Endothelial cell of umbilical vein (primary cell): ENCODE data around the gene KLC3. TPM values are rescaled to one million over a fixed set of nuclear protein-coding genes. Genes with fewer than 3 reads are reported as not detected.

Experiments
- BruUV-seq: library from RNA; stranded (reverse); fragments of 400-500 nt; replicated peaks from 2 replicates; lab custom pipeline; 2021; lab: Mats Ljungman, UMichigan
- CTCF ChIA-PET: fragments of 300-600, 350-600 bp; sonication (Branson Sonifier 250); formaldehyde crosslinking; loops from one replicate; lab custom pipeline; 2021; ENCODE audit warnings: antibody characterized with exemption, inconsistent platforms; lab: Charles Lee
- POLR2A ChIA-PET: fragments of 300-600, 350-600 bp; sonication (Branson Sonifier 250); formaldehyde crosslinking; loops from one replicate; lab custom pipeline; 2021; ENCODE audit warnings: antibody characterized with exemption, inconsistent platforms; lab: Charles Lee
- DNase-seq: peaks from one replicate; pipeline ENCODE4 v3.0.0-alpha.2; 2011; ENCODE audit warnings: low read depth, low spot score
- FAIRE-seq: peaks from 2 replicates; lab custom pipeline; 2011; peaks lifted over from hg19 to GRCh38; lab: Jason Lieb, UNC
- H2AFZ ChIP-seq: 2 replicates; pipeline ENCODE4 v1.6.0; 2012; ENCODE audit warnings: low read depth, low read length, control low read depth, inconsistent platforms
- H3K27ac ChIP-seq: 2 replicates; pipeline ENCODE4 v1.5.1; 2011; ENCODE audit warnings: low read depth, mild to moderate bottlenecking, control low read depth, low read length, moderate library complexity; ENCODE audit not compliant: insufficient read depth
- H3K27me3 ChIP-seq, 2 experiments: 2 replicates each; pipeline versions ENCODE4 v1.6.0 to v1.6.1; 2011; ENCODE audit warnings: low read length in 2 of 2, mixed read lengths in 1 of 2; ENCODE audit not compliant: control insufficient read depth in 2 of 2, insufficient read depth in 2 of 2
- H3K36me3 ChIP-seq, 2 experiments: 2 replicates in 1 of 2; 3 replicates in 1 of 2; pipeline ENCODE4 v1.5.1; 2011; ENCODE audit warnings: low read length in 2 of 2, mild to moderate bottlenecking in 1 of 2, moderate library complexity in 1 of 2; ENCODE audit not compliant: control insufficient read depth in 2 of 2, insufficient read depth in 2 of 2; ENCODE audit errors: extremely low read depth in 1 of 2
- H3K4me1 ChIP-seq: 3 replicates; pipeline ENCODE4 v1.5.1; 2011; ENCODE audit warnings: mild to moderate bottlenecking, low read length; ENCODE audit not compliant: control insufficient read depth, insufficient read depth; ENCODE audit errors: extremely low read depth
- H3K4me2 ChIP-seq: 2 replicates; pipeline ENCODE4 v1.6.1; 2011; ENCODE audit warnings: low read length, control low read depth, mixed read lengths; ENCODE audit not compliant: insufficient read depth
- H3K4me3 ChIP-seq, 3 experiments: fragments of 200-600 bp in 1 of 3; sonication (generic), shearing (Covaris generic) in 1 of 3; replicated peaks in 1 of 3; 2 replicates each; pipeline ENCODE4 v1.5.1; 2011 to 2016; ENCODE audit warnings: control low read depth in 3 of 3, low read length in 3 of 3, mild to moderate bottlenecking in 2 of 3, inconsistent platforms in 1 of 3, low read depth in 1 of 3, moderate library complexity in 1 of 3; ENCODE audit not compliant: insufficient read depth in 1 of 3
- H3K79me2 ChIP-seq: 2 replicates; pipeline ENCODE4 v1.6.0; 2012; ENCODE audit warnings: low read length, inconsistent platforms; ENCODE audit not compliant: control insufficient read depth, insufficient read depth
- H3K9ac ChIP-seq: replicated peaks from 2 replicates; pipeline ENCODE3; 2011; ENCODE audit warnings: low read length, control low read depth; ENCODE audit not compliant: insufficient read depth; ENCODE audit errors: extremely low read depth
- H3K9me1 ChIP-seq: replicated peaks from 3 replicates; pipeline ENCODE4 v1.6.0; 2011; ENCODE audit warnings: mild to moderate bottlenecking, low read length; ENCODE audit not compliant: control insufficient read depth, insufficient read depth; ENCODE audit errors: extremely low read depth
- H3K9me3 ChIP-seq: replicated peaks from 2 replicates; pipeline ENCODE4 v1.5.1; 2012; ENCODE audit warnings: low read length, inconsistent platforms; ENCODE audit not compliant: control insufficient read depth, insufficient read depth
- H4K20me1 ChIP-seq: replicated peaks from 2 replicates; pipeline ENCODE3; 2011; ENCODE audit warnings: mild to moderate bottlenecking, low read length; ENCODE audit not compliant: control insufficient read depth, insufficient read depth; ENCODE audit errors: extremely low read depth
- EZH2 ChIP-seq: IDR thresholded peaks from 2 replicates; pipeline ENCODE4 v1.6.1; 2012; ENCODE audit warnings: borderline replicate concordance, low read depth, mild to moderate bottlenecking, moderate library complexity, low read length, inconsistent platforms; ENCODE audit not compliant: severe bottlenecking
- FOS ChIP-seq: IDR thresholded peaks from 2 replicates; pipeline ENCODE4 v1.6.1; 2011; ENCODE audit warnings: mild to moderate bottlenecking, low read length, moderate library complexity, borderline replicate concordance; ENCODE audit not compliant: insufficient read depth
- GATA2 ChIP-seq: IDR thresholded peaks from 2 replicates; pipeline ENCODE4 v1.7.0; 2011; ENCODE audit warnings: low read depth, mild to moderate bottlenecking, moderate library complexity, mixed read lengths, low read length; ENCODE audit not compliant: insufficient read length, insufficient read depth
- JUN ChIP-seq: IDR thresholded peaks from 2 replicates; pipeline ENCODE4 v1.6.1; 2011; ENCODE audit warnings: borderline replicate concordance, low read depth; ENCODE audit not compliant: insufficient read length, insufficient read depth
- MYC ChIP-seq: IDR thresholded peaks from one replicate; pipeline ENCODE4 v1.6.1; 2011; ENCODE audit warnings: mild to moderate bottlenecking, low read depth, low read length
- POLR2A ChIP-seq: IDR thresholded peaks from 2 replicates; pipeline ENCODE4 v1.6.1; 2012; ENCODE audit warnings: low read depth, mild to moderate bottlenecking, control low read depth, low read length
- POLR2AphosphoS5 ChIP-seq: IDR thresholded peaks from 2 replicates; pipeline ENCODE4 v1.6.1; 2012; ENCODE audit warnings: low read depth, mild to moderate bottlenecking, control low read depth, low read length, moderate library complexity; ENCODE audit not compliant: insufficient read depth
- dilution Hi-C: fragments of 300-500 bp; cut with MboI; formaldehyde crosslinking; loops from one replicate; pipeline ENCODE4 v1.15.0; 2019; ENCODE audit warnings: low sequenced_read_pairs; ENCODE audit not compliant: extremely low pct_ligation_motif_present
- intact Hi-C: fragments of 100-400 bp; cut with micrococcal nuclease; formaldehyde crosslinking; loops from one replicate; pipeline ENCODE4 v1.10.0; 2022
- polyA plus RNA-seq, 4 experiments: library from polyadenylated mRNA; depleted of rRNA in 3 of 4; stranded (reverse) in 3 of 4; unstranded in 1 of 4; fragments of >200 nt; gene quantifications; 2 replicates each; pipeline versions ENCODE4 v1.2.1 to v1.2.3, GENCODE V29; 2011 to 2012; ENCODE audit warnings: missing spikeins in 1 of 4
- total RNA-seq: library from RNA; stranded (reverse); gene quantifications from 2 replicates; pipeline ENCODE4 v1.2.3, GENCODE V29; 2021
- TF ChIP-seq, protein P1 (sequence below): IDR thresholded peaks from 2 replicates; pipeline ENCODE4 v1.6.1; 2011; ENCODE audit not compliant: insufficient read depth, insufficient read length
- TF ChIP-seq, protein P2 (sequence below), 2 donors: IDR thresholded peaks; 1 replicate in 1 of 2; 2 replicates in 1 of 2; pipeline ENCODE4 v1.5.1; 2011; ENCODE audit warnings: low read length in 2 of 2, mild to moderate bottlenecking in 2 of 2, moderate library complexity in 2 of 2, control low read depth in 1 of 2, inconsistent platforms in 1 of 2, low read depth in 1 of 2; ENCODE audit not compliant: insufficient read depth in 1 of 2; ENCODE audit errors: extremely low read depth in 1 of 2

The KLC3 gene
- total and polyA plus RNA-seq, 2 donors (not counting 3 experiments of a cell fraction or from before 2014, with no cell fraction given), result not detected

DNA sequence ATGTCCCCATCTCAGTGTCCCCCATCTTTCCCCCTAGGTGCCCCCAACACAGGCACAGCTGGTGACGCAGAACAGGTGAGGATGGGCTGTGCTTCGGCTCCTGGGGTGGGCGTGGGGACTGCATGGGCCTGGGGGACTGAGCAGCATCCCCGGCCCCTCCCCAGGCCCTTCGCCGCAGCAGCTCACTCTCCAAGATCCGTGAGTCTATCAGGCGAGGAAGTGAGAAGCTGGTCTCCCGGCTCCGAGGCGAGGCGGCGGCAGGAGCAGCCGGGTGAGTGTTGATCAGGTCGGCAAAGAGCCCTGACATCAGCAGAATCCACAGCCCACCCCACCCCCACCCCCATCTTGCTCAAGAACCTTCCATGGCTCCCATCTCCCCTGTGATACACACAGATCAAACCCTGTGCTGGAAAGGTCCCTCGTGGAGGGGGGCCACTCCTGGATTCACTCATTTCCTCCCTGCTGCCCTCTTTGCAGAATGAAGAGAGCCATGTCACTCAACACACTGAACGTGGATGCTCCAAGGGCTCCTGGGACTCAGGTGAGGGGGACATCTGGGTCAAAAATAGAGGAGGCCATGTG, 10.0 kb downstream of the KLC3 start:
- Histone ChIP-seq H3K4me1 (no peaks in the 10 kb centered on the region), H3K79me2 (no peaks in the 10 kb centered on the region), H3K4me2 (no peak overlapping the region), H3K9me3 (no peaks in the 10 kb centered on the region), H3K9ac (no peak overlapping the region), H2AFZ (no peak overlapping the region), H3K27me3 (no peaks in the 10 kb centered on the region), H3K9me1 (no peaks in the 10 kb centered on the region), H3K4me3 (no peak overlapping the region), H3K27ac (no peak overlapping the region), H4K20me1 (no peaks in the 10 kb centered on the region), H3K36me3 (peaks cover 6 to 36% of the 10 kb centered on the region in 2 experiments)
- dilution Hi-C loops, result no loop called here
- intact Hi-C loops, result no loop called here
- ChIA-PET CTCF (interaction anchor here (0.8 kb wide), 1 partner anchor 150 kb away, joined by 3 read pairs; no protein-coding TSS in a partner anchor), POLR2A (interaction anchor here (0.6 kb wide), 1 partner anchor 90 kb away, joined by 4 read pairs; no protein-coding TSS in a partner anchor)
- FAIRE-seq, result no peak
- no TSS peak for BruUV-seq
- TF ChIP-seq FOS (no peak), EZH2 (no peak), JUN (no peak), GATA2 (no peak), POLR2AphosphoS5 (no peak), MYC (no peak)
- DNase-seq, result no peak

DNA sequence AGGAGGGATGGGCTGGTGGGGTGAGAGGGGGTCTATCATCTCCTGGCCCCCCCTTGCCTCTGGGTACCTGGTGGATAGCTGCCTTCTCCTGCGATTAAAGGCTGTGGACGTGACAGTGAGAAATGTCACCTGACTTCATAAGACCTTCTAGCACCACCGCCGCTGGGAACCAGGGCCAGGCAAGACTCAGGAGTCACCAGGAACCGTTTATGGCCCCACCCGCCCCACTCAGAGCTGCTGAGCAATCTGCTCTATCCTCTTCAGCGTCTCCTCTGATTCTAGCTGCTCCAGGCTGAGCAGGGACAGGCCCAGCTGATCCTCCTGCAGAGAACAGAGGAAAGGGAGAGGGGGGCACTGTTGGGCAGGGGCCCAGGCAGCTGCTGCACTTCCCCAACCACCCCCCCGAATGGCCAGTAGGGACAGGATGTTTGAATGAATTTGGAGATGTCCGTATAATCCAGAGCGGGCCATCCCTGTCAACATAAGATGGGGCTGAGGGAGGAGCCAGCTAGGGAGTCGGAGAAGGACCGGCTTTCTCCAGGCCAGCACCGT, 10.9 kb downstream of the KLC3 start:
- no peaks in the 10 kb centered on the region for H3K4me1 ChIP-seq
- H3K4me2 ChIP-seq, result no peak overlapping the region
- no peak overlapping the region for H3K4me3 ChIP-seq
- H3K9me3 ChIP-seq, result no peaks in the 10 kb centered on the region
- no peak overlapping the region for H3K9ac ChIP-seq
- no TSS peak for BruUV-seq
- no peak overlapping the region for H2AFZ ChIP-seq
- ChIA-PET CTCF (interaction anchor here (1.4 kb wide), 1 partner anchor 151 kb away, joined by 4 read pairs; no protein-coding TSS in a partner anchor), POLR2A (no interaction called here)
- no peaks in the 10 kb centered on the region for H3K9me1 ChIP-seq
- intact Hi-C loops, result no loop called here
- FAIRE-seq (no peak), DNase-seq (no peak)
- dilution Hi-C loops, result no loop called here
- H3K27ac ChIP-seq, result no peak overlapping the region
- H3K36me3 ChIP-seq, result peaks cover 7 to 36% of the 10 kb centered on the region in 2 experiments
- no peaks in the 10 kb centered on the region for H4K20me1 ChIP-seq
- TF ChIP-seq JUN (no peak), POLR2AphosphoS5 (no peak), EZH2 (no peak), POLR2A (no peak), GATA2 (no peak), FOS (no peak), MYC (no peak)
- TF ChIP-seq, protein P1, sequence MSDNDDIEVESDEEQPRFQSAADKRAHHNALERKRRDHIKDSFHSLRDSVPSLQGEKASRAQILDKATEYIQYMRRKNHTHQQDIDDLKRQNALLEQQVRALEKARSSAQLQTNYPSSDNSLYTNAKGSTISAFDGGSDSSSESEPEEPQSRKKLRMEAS, result no peak
- TF ChIP-seq, protein P2, sequence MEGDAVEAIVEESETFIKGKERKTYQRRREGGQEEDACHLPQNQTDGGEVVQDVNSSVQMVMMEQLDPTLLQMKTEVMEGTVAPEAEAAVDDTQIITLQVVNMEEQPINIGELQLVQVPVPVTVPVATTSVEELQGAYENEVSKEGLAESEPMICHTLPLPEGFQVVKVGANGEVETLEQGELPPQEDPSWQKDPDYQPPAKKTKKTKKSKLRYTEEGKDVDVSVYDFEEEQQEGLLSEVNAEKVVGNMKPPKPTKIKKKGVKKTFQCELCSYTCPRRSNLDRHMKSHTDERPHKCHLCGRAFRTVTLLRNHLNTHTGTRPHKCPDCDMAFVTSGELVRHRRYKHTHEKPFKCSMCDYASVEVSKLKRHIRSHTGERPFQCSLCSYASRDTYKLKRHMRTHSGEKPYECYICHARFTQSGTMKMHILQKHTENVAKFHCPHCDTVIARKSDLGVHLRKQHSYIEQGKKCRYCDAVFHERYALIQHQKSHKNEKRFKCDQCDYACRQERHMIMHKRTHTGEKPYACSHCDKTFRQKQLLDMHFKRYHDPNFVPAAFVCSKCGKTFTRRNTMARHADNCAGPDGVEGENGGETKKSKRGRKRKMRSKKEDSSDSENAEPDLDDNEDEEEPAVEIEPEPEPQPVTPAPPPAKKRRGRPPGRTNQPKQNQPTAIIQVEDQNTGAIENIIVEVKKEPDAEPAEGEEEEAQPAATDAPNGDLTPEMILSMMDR (IDR thresholded peaks at IDR 0.05; ENCODE audit: extremely low read depth in 1 of 2, insufficient read depth in 1 of 2, low read depth in 1 of 2, low read length in 2 of 2), result no peak
- no peaks in the 10 kb centered on the region for H3K27me3 ChIP-seq
- H3K79me2 ChIP-seq, result no peaks in the 10 kb centered on the region
